Endodermal cell (in vitro differentiated cells): ENCODE results near the gene ZNF324B. TPM values are rescaled to one million over a fixed set of nuclear protein-coding genes. Genes with fewer than 3 reads are reported as not detected.
A peak's percentile ranks its signal among the peaks of the same experiment; 100 is the strongest.
"Not testable (repeated sequence)": the region's sequence is repeated elsewhere in the genome, so short reads cannot be mapped to it uniquely, and the experiment has no call there.

Experiments used
- DNase-seq: peaks from one replicate; pipeline ENCODE4 v3.0.0-alpha.2; 2017
- H3K27ac ChIP-seq: 2 replicates; pipeline ENCODE4 v1.5.1; 2013; ENCODE audit warnings: mild to moderate bottlenecking, low read depth, low read length, moderate library complexity
- H3K27me3 ChIP-seq: 2 replicates; pipeline ENCODE4 v1.6.1; 2013; ENCODE audit warnings: mild to moderate bottlenecking, low read length, moderate library complexity; ENCODE audit not compliant: insufficient read depth, control insufficient read depth, poor library complexity, severe bottlenecking
- H3K36me3 ChIP-seq: 2 replicates; pipeline ENCODE4 v1.7.0; 2013; ENCODE audit warnings: mild to moderate bottlenecking, low read length, moderate library complexity; ENCODE audit not compliant: control insufficient read depth, insufficient read depth
- H3K4me1 ChIP-seq: one replicate; pipeline ENCODE4 v1.7.0; 2013; ENCODE audit warnings: low read length; ENCODE audit not compliant: control insufficient read depth, insufficient read depth
- H3K4me3 ChIP-seq: 2 replicates; pipeline ENCODE4 v1.5.1; 2013; ENCODE audit warnings: mild to moderate bottlenecking, low read length, moderate library complexity
- H3K9ac ChIP-seq: 2 replicates; pipeline ENCODE4 v1.6.1; 2013; ENCODE audit warnings: mild to moderate bottlenecking, low read length, moderate library complexity; ENCODE audit not compliant: poor library complexity, severe bottlenecking; ENCODE audit errors: extremely low read depth
- H3K9me3 ChIP-seq: 2 replicates; pipeline ENCODE4 v1.6.1; 2013; ENCODE audit warnings: mild to moderate bottlenecking, low read length, moderate library complexity; ENCODE audit not compliant: control insufficient read depth
- H3K27ac Mint-ChIP-seq: 2 replicates; pipeline ENCODE4 v1.8.0; 2020; ENCODE audit warnings: mixed read lengths
- H3K27me3 Mint-ChIP-seq: 2 replicates; pipeline ENCODE4 v1.8.0; 2021; ENCODE audit warnings: mild to moderate bottlenecking, mixed read lengths; ENCODE audit not compliant: insufficient read depth
- H3K36me3 Mint-ChIP-seq: 2 replicates; pipeline ENCODE4 v1.8.0; 2020; ENCODE audit warnings: low read depth, mixed read lengths
- H3K4me1 Mint-ChIP-seq: 2 replicates; pipeline ENCODE4 v1.8.0; 2020; ENCODE audit warnings: mixed read lengths
- H3K4me3 Mint-ChIP-seq: 2 replicates; pipeline ENCODE4 v1.8.0; 2020; ENCODE audit warnings: mild to moderate bottlenecking, moderate library complexity, mixed read lengths
- H3K9me3 Mint-ChIP-seq: 2 replicates; pipeline ENCODE4 v1.8.0; 2020; ENCODE audit warnings: mild to moderate bottlenecking, mixed read lengths
- CTCF ChIP-seq: fragments of 200-600 bp; sonication (generic); conservative IDR thresholded peaks from 2 replicates; pipeline ENCODE4 v1.5.0; 2021; ENCODE audit warnings: antibody characterized with exemption, mild to moderate bottlenecking
- WGBS, 2 experiments: methylation state at CpG; one replicate each; pipeline versions ENCODE4 v1.1.5 to v1.1.7; 2013; ENCODE audit warnings: missing lambda C conversion rate in 2 of 2, mixed read lengths in 1 of 2; ENCODE audit not compliant: insufficient coverage in 1 of 2, insufficient read length in 1 of 2; 5-methylcytosine and 5-hydroxymethylcytosine counted together
- long read RNA-seq, 4 experiments: library from polyadenylated mRNA in 2 of 4; library from RNA in 1 of 4; library from capped mRNA in 1 of 4; stranded (forward) in 3 of 4; unstranded in 1 of 4; transcript quantifications; one replicate each; pipeline ENCODE4 v2.0.0, GENCODE V29; 2020 to 2021; ENCODE audit warnings: inconsistent platforms in 1 of 4
- polyA plus RNA-seq, 2 experiments: library from polyadenylated mRNA; stranded (reverse); fragments of 50-300 nt; gene quantifications; one replicate each; pipeline ENCODE4 v1.2.3, GENCODE V29; 2013
- total RNA-seq, 2 donors: library from RNA; stranded (reverse); fragmentation: NEBNext Ultra II Directional in 1 of 2; extraction: Animal tissue kit (Norgen Biotek cat#: 25700) in 1 of 2; gene quantifications; 2 replicates in 1 of 2; 3 replicates in 1 of 2; pipeline ENCODE4 v1.2.1, GENCODE V29; 2021

ZNF324B gene
- total RNA-seq: 1 to 10 TPM; 5.4 to 6.0 TPM
- polyA plus RNA-seq (2013, experiment 1 of 2): 2.8 TPM
- 2.2 TPM for polyA plus RNA-seq (2013, experiment 2 of 2)
- long read RNA-seq, experiment 1: 0 reads
- long read RNA-seq, experiment 2, partial matches to known transcripts: 0 of 1 reads
- long read RNA-seq, experiment 2, other reads (novel, unspliced or antisense): 1 of 1 reads
- long read RNA-seq, experiment 3, transcript ZNF324B-201 (4 exons, 2,996 nt): major isoform, 7 of 8 reads
- long read RNA-seq, experiment 3, partial matches to known transcripts: 0 of 8 reads
- long read RNA-seq, experiment 3, other reads (novel, unspliced or antisense): 1 of 8 reads
- long read RNA-seq, experiment 4: 0 reads

DNA sequence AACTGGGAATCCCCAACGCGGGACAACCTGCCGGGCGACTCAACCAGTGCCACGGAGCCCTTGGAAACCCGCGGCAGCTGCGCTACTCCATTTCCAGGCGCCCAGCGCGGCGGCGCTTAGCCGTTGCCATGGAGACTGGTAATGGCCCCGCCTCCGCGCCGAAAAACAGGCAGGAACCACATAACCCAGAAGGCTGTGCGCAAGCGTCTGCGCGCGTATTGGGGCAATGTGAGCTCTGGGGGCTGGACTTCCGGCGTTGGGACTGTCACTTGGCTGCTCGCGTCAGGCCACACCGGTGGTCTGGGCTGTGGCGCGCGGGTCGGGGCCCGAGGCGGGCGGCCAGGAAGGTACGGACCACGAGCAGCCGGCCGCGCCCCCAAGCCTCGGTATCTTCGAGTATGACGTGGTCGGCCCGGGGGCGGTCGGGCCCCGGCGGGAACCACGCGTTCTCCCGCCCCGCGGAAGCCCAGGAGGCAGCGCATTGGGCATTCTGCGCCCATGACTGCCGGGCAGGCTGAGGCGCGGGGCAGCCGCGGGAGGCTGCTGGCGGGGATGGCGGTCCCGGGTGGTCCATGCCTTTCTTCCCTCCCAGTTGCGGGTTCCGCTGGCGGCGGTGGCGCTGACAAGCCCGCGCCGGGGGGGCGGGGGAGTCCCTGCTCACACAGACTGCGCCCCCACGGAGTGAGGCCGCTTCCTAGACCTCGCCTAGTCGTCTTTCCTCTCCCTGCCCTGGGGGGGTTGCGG is at the start of gene ZNF324B:
Gene ZNF324B (plus strand): TSS at position 265 of the 744 bp plus-strand sequence. CDS start 2,080 bp downstream, outside the sequence.
- Histone ChIP-seq H3K27ac (no peak within 1 kb of the TSS), H3K4me1 (no peaks in the 10 kb centered on the region), H3K9me3 (peaks cover 26% of the 10 kb centered on the region), H3K4me3 (peak within 1 kb of the TSS; percentile 84), H3K36me3 (peaks cover 1% of the 10 kb centered on the region), H3K9ac (peak within 1 kb of the TSS; percentile 8), H3K27me3 (peaks cover 19% of the 10 kb centered on the region)
- Mint-ChIP-seq H3K4me1 (peaks cover 6% of the 10 kb centered on the region), H3K36me3 (peaks cover 5% of the 10 kb centered on the region), H3K9me3 (peaks cover 38% of the 10 kb centered on the region), H3K4me3 (peak within 1 kb of the TSS; percentile 64), H3K27ac (peak within 1 kb of the TSS; percentile 76), H3K27me3 (peaks cover 53% of the 10 kb centered on the region)
- 0% methylated on average over 36 to 79 of the region's 79 CpGs for WGBS, 2 experiments
- DNase-seq: peak; percentile 99
- TF ChIP-seq CTCF: no peak

GRCh38 chr19:58401840-58402421 is 49.5 kb upstream of the ZNF324B start:
- H3K4me3 ChIP-seq: peak overlapping the region; percentile 86
- peak; percentile 15 for TF ChIP-seq CTCF
- 48 to 90% methylated on average over 3 to 18 of the region's 23 CpGs for whole genome bisulfite sequencing, 2 experiments
- H3K9me3 ChIP-seq: no peaks in the 10 kb centered on the region
- Mint-ChIP-seq H3K27me3 (peaks cover 39% of the 10 kb centered on the region), H3K4me3 (peak overlapping the region; percentile 76), H3K36me3 (peaks cover 4% of the 10 kb centered on the region), H3K4me1 (peaks cover 12% of the 10 kb centered on the region), H3K9me3 (peaks cover 7% of the 10 kb centered on the region), H3K27ac (no peak overlapping the region)
- peak overlapping the region; percentile 86 for H3K9ac ChIP-seq
- H3K4me1 ChIP-seq: peaks cover 6% of the 10 kb centered on the region
- no peak overlapping the region for H3K27ac ChIP-seq
- no peaks in the 10 kb centered on the region for H3K36me3 ChIP-seq
- no peaks in the 10 kb centered on the region for H3K27me3 ChIP-seq
- DNase-seq: no peak

DNA sequence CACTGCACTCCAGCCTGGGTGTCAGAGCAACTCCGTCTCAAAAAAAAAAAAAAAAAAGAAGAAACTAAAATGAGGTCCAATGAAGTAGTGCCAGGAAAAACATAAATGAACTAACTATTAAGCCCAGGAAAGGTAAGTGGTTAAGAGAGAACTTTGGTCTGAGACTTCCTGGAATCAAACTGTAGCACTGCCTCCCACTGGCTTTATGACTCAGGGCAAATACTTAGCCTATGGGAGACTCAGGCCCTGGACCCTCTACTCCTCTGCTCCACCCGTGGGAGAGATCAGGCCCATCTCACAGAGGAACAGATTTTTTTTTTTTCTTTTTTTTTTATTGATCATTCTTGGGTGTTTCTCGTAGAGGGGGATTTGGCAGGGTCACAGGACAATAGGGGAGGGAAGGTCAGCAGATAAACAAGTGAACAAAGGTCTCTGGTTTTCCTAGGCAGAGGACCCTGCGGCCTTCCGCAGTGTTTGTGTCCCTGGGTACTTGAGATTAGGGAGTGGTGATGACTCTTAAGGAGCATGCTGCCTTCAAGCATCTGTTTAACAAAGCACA is 47.4 kb upstream of the ZNF324B start:
- H3K9ac ChIP-seq, H3K9me3 ChIP-seq, H3K9me3 Mint-ChIP-seq, H3K27ac Mint-ChIP-seq, H3K36me3 Mint-ChIP-seq, H3K4me3 Mint-ChIP-seq, H3K4me3 ChIP-seq, H3K4me1 ChIP-seq, DNase-seq, H3K27ac ChIP-seq, H3K36me3 ChIP-seq, H3K27me3 ChIP-seq: not testable (repeated sequence)
- peaks cover 20% of the 10 kb centered on the region for H3K27me3 Mint-ChIP-seq
- H3K4me1 Mint-ChIP-seq: peaks cover 16% of the 10 kb centered on the region
- 64% methylated on average over 3 of the region's 5 CpGs; no CpG with 5 or more reads in 1 of the 2 experiments for whole genome bisulfite sequencing, 2 experiments
